ENCODE results near the gene ERAL1.
"Not testable (repeated sequence)": the region's sequence is repeated elsewhere in the genome, so short reads cannot be mapped to it uniquely, and the experiment has no call there.

Gene ERAL1

DNA sequence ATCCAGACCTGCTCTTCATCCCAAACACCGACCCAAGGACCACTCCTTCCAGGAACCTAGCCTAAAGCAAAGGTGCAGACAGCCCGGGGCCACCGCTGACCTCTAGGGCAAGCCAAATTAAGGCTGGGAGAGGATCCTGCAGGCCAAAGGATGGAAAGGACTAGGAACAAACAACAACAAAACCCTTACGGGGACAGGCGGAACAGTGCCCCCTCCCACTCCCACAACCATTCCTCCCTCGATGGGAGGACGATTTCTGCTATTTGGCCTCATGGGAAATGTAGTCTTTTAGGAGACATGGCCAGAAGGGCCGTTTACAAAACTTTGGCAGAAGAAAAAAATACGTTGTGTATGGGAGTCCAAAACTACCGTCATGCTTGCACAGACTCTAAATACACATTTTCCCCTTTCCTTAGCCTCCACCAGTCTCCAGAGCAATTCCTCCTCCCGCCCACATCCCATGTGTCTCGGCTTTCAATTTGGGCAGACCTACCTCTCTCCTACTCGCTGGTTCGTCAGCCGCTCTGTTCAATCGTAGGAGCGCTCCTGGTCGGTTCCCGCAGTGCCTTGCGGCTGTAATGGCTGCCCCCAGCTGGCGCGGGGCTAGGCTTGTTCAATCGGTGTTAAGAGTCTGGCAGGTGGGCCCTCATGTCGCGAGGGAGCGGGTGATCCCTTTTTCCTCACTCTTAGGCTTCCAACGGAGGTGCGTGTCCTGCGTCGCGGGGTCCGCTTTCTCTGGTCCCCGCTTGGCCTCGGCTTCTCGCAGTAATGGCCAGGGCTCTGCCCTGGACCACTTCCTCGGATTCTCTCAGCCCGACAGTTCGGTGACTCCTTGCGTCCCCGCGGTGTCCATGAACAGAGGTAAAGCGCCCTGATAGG, at the start of gene ERAL1:
TSS of gene ERAL1 (plus strand) at position 560 of the 879 bp plus-strand sequence. CDS start at position 579, 19 bp downstream.
- DNase-seq, result peak; percentile 81

DNA sequence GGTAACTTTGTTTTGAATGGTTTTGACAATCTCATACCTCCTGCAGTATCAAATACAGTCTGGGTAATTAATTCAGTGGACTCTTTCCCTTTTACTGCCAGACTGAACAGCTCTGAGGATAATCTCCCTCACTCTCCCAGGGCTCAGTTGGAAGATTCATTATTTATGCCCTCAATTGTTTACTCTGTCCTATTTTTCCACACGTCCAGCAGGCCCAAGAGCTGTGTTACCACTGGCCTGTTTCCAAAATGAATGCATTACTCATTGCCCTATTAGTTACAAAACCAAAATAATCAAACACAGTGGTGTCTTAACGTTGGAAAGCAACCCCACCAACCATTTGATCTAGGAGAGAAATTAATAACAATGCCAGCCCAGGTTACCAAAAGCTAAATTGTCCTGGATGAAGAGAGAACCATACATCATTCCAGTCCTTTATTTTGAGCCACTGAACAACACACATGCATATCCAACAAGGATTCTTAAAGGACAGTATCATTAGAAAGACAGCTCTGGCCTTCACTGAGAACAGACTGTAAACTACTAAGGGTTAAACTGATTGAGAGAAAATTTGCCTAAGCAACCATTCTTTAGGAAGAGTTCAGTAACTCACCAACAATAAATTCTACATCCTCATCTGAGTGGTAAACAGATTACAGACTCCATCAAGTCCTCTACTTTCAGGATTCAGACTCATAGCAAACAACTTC, 46.7 kb upstream of the ERAL1 start:
- no peak for DNase-seq

DNA sequence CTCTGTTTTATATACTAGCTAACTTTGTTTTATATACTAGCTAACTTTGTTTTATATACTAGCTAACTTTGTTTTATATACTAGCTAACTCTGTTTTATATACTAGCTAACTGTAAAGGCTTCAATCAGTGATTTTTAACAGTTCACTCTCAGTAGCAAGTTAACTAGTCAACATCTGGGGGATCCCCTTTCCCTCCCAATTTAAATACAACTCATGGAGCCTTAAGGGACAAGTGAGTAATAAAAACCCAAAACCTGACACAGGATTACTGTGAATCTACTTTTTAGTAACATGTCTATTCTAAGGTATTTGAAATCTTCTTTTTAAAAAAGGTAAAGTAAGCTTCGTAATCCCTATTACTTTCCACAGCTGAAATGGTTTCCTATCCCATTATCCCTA, 44.4 kb upstream of the ERAL1 start:
- no peak for DNase-seq

DNA sequence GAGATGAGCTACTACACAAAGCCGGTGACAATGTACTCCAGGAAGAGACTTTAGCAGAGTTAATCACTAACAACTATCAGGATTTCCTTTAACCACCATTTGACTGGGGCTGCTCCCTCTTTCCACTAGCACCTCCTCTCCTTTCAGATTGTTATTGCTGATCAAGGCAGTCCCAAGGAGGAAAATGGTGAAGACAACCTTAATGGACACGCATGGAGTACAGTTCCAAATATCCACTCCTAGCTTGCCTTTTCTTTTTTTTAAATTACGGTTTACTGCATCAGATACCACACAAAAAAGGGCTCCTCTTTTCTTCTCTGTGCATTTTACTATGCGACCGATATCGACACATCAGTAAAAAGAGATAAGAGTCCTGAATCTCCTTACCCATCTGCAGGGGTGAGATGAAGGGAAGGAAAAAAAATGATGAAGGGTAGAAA, 43.1 kb upstream of the ERAL1 start:
- no peak for DNase-seq

DNA sequence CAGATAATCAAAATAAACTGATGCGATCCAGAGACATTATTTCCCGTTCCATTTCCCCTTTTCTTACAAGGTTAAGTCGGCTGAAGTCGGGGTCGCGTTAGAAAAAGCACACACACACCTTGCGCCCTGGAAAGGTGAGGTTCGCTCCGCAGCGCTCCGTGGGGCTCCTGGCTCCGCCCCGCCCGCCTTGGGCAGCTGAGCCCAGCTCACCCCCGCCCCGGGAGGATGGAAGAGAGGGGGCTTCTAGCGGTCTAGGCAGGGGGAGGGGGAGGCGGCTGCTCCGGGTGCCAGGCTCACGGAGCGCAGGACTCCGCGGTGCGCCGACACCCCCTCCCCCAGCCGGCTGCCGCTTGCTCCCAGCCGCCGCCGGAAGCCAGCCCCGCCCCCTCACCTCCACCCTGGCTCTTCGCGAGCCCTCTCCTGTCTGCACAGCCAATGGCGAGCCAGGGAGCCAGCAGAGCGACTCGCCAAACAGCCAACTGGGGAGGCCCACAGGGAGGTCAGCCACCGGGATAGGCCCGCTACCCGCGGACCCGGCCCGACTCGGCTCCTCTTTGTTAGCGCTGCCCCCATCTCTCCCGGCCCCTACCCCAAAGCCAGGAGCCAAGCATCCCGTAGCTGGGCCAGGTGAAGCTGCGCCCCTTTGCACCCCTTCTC, 42.6 kb upstream of the ERAL1 start:
- DNase-seq, result peak; percentile 95

DNA sequence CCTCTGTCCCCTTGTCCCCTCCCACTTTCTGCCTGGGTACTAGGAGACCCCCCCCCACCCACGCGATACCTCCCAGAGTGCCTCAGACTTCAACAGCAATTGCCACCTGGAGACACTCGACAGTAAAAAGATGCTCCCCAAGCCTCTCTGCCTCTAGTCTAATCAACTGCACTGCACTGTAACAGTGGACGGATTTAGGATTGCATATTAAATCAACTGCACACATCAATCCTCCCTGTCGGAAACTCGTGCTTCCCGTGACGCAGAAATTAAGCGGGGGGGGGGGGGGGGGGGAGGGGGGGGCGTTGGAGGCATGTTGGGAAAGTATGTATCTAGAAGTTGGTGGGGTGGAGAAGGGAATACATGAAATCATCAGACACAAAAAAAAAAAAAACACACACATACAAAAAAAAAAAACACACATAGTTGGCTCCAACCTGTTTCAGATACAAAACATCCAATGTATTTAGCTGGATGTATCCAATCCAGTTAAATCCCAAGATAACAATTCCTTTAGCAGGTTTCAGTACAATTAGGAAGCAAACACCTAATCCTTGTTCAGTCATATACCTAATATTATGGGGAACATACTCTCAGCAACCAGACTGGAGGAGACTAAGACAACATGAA, 42.0 kb upstream of the ERAL1 start:
- DNase-seq, result no peak

DNA sequence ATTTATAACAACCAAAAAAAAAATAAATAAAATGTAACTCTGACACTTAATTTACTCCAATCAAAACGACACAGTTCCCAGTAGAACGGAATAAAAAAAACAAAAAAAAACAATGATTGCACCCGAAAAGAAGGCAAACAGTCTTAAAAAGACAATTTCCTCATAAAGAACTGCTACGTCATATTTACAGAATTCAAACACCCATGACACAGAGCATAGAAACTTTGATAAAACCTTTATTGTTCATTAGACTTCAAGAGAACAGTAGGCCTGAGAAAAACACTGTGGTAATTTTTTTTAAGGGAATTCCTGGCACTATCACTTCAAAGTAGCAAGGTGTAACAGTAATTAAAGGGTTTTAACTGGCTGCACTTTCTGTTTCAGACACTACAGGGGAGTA, 38.3 kb upstream of the ERAL1 start:
- no peak for DNase-seq

DNA sequence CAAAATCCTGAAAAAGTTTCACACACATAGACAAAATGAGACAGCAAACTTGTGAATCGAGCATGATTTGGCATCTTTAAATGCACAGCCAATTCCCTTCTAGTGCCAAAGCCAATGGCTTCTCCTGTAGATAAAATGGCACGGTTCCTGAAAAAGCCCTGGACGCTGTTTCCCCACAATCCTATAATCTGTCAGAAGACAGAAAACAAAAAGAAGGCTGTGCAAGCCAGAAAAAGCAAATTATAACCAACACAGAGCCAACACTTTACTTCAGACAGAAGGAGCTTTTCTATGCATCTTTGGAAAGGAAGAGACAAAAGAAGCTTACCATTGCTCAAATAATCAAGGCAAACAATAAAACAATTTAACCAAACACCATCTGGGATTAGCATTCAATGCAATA, 36.0 kb upstream of the ERAL1 start:
- DNase-seq, result no peak

DNA sequence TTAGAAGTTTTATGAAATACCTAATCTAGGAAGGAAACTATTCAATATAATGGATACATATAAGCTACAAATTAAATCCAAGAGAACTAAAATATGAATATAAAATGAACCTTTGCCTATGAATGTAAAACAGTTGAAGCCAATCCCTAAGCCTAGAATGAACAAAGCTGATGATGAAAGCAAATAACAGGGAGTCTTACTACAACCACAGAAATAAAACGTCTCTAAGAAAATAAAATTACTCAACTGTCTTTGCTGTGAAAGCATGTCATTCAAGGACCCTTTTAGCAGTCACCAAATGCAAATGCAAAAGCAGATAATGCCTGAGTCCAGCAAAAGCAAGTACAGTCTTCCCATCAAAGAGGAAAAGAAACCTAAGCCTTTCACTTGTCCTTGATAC, 35.2 kb upstream of the ERAL1 start:
- no peak for DNase-seq

DNA sequence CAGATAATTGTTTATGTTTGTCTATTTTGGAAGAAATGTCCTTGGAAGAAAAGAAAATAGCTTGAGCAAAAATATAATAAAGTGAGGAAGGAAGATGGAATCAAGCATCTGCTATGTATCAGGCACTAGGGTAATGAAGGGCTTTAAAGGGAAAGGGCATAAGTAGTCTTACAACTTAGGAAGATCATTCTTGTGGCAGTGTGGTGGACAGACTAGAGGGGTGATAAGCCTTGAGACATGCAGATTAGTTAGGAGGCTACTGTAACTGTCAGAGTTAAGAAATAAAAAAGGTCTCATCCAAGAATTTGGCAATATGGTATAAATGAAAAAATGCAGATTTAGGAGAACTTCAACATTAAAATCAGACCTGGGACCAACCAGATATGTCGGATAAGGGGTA, 27.1 kb upstream of the ERAL1 start:
- no peak for DNase-seq

DNA sequence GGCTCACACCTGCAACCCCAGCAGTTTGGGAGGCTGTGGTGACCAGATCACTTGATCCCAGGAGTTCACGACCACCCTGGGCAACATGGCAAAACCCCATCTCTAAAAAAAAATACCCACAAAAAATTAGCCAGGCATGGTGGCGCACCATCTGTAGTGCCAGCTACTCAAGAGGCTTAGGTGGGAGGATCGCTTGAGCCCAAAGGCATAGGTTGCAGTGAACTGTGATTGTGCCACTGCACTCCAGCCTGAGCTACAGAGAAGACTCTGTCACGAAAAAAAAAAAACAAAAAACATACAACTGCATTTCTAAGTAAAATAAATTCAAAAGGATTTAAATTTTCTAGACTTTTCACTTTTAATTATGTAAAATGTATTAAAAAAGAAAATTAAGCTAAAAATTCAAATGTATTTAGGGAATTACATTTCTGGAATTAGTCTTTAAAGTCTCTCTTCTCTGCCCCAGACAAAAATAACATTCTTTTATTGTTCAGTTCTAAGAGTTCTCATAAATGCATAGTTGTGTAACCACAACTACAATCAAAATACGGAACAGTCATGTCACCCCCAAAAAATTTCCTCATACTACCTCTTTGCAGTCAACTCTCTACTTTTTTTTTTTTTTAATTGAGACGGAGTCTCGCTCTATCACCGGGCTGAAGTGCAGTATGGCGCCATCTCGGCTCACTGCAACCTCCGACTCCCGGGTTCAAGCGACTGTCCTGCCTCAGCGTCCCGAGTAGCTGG, 26.3 kb upstream of the ERAL1 start:
- DNase-seq, result no peak

DNA sequence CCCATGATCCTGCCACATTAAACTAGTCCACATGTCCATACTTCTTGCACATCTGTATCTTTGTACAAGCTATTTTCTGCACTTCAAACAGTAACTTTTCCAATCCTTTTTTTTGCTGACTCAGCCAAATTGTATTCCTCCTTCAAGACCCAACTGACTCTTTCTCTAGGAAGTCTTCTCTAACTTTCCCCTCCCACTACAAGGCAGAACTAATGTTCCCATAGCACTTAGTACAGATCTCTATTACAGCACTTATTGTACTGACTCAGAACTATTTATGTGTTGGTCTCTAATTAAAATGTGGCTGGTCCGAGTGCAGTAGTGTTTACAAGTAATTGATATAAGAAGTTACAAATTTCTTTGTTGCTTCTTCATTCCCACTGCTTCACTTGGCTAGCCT, 20.4 kb upstream of the ERAL1 start:
- DNase-seq, result no peak

DNA sequence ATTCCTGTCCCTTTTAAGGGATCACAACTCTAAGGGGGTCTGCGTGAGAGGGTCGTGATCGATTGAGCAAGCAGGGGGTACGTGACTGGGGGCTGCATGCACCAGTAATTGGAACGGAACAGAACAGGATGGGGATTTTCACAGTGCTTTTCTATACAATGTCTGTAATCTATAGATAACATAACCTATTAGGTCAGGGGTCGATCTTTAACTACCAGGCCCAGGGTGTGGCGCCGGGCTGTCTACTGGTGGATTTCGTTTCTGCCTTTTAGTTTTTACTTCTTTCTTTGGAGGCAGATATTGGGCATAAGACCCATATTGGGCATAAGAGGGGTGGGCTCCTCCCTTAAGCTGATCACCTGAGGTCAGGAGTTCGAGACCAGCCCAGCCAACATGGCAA, 18.3 kb upstream of the ERAL1 start:
- not testable (repeated sequence) for DNase-seq

DNA sequence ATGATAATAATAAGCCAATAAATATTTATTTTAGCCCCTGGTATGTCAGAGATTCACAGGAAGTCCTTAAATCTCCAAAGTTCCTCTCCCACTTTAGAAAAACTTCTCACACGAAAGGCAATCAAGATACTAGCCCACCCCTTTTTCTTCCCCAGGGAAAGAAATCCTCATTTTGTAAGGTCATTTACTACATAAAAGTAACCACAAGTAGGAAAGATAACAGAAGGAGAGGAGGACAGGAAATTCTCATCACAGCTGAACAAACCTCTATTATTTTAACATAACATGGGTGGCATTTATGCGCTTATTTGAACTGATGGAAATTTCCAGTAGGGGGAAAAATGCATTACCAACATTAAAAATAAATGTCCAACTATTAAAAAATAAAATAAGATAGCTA, 15.6 kb upstream of the ERAL1 start:
- no peak for DNase-seq

DNA sequence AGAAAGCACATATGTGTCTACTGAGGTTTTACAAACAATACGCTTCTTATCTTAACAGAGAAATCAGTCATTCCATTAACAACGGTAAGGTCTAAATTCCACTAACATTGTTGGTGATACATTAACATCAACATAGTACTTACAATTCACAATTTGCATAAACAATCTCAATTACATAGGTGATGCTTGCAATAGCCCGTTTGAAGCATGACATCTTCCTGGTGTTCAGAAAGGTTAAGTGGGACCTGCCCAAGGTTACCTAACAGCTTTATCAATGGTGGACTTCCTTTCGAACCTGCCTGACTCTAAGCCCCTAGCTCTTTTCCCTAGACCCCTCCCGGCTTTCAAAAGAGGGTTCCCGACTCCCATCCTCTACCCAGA, 12.9 kb upstream of the ERAL1 start:
- no peak for DNase-seq

DNA sequence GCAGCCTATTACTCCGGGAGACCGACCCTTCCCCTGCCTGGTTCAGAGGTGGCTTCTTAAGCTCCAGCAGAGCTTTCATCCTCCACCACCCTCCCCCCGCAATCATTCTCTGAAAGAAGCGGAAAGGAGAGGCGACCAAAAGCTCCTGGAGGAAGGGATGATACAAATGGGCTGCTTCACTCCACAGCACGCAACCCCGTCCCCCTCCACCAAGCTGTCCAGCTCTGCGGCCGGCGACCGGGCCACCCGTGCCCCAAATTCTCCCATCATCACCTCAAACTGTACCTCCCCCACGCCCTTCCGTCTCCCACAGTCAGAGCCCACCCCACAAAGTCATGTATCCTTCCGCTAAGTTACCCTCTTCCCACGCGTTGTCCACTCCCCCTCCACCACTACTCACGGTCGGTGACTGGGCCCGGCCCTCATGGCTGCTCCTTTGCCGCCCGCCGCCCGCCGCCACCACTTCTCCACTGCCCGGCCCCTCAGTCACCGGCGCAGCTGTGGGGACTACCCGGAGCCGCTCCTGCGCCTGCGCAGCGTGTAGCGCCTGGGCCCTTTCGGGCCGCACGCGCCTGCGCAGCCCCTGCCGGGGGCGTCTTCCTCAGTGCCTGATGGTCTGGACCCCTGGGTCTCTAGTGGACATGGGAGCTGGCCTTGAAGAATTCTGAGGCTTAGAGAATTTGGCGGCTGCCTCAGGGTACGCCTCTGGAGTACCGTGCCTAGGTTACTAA, 12.4 kb upstream of the ERAL1 start, which contains the start of gene FAM222B:
TSS of gene FAM222B (minus strand) at position 509 of the 731 bp plus-strand sequence. CDS start 76,123 bp downstream, outside the sequence.
- DNase-seq, result peak; percentile 91

DNA sequence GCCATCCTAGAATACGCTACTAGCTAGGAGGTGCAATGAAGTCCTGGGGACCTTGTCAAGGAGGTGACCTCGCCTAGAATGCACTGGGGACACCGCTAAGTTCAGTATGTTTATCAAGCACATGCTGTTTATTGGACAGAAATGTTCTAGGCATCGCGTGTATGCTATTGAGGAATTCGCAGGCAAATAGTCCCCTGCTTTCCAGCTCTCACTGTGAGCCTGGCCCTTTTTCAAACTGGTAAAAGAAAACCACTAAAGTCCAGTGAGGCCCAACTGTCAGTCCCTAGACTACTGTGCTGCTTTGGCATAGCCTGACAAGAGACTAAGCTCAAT, 11.0 kb upstream of the ERAL1 start:
- no peak for DNase-seq

DNA sequence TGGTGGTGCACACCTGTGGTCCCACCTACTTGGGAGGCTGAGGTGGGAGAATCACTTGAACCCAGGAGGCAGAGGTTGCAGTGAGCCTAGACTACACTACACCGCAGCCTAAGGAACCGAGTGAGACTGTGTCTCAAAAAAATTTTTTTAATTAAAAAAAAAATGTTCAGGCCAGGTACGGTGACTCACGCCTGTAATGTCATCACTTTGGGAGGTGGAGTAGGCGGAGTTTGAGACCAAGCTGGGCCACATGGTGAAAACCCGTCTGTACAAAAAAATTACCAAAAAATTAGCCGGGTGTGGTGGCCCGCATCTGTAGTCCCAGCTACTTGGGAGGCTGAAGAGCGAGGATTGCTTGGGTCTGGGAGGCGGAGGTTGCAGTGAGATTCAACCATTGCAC, 8.6 kb upstream of the ERAL1 start:
- DNase-seq, result no peak

DNA sequence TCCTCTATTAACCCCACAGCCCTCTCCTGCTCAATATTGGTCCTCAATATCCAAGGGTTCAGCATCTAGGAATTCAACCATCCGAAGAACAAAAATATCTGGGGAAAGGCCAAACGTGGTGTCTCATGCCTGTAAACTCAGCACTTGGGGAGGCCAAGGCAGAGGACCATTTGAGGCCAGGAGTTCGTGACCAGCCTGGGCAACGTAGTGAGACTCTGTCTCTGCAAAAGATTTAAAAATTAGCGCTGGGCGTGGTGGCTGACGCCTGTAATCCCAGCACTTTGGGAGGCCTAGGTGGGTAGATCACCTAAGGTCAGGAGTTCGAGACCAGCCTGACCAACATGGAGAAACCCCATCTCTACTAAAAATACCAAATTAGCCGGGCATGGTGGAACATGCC, 8.1 kb upstream of the ERAL1 start:
- not testable (repeated sequence) for DNase-seq

DNA sequence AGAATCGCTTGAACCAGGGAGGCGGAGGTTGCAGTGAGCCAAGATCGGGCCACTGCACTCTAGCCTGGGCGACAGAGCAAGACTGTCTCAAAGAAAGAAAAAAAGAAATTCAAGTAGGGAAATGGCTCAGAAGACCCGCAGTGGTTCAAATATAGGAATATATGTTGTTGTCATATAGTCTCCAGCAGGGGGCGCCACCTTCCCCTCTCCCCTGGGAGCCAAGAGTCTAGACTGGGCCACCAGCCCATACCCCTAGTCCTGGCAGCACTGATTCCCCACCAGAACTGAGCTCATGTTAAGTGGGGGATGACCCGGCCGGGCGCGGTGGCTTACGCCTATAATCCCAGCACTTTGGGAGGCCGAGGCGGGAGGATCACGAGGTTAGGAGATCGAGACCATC, 6.1 kb upstream of the ERAL1 start:
- DNase-seq, result peak; percentile 47

DNA sequence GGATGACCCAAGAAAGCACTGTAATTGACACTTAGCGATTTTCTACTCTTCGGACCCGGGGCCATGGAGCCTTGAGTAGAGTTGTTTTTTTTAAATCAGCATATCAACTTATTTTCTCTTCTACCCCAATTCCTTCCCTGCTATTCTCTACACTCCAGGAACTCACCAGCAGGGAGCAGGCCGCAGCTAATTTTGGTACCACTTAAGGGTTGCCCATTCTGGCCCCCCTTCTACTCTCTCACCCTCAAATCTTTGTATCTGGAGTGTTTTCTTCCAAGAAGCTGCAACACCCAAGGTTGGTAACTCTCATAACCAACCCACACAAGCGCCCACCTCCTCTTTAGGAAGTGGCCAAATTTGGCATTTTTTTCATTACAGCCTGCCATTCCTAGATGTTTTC, 5.5 kb upstream of the ERAL1 start:
- no peak for DNase-seq

DNA sequence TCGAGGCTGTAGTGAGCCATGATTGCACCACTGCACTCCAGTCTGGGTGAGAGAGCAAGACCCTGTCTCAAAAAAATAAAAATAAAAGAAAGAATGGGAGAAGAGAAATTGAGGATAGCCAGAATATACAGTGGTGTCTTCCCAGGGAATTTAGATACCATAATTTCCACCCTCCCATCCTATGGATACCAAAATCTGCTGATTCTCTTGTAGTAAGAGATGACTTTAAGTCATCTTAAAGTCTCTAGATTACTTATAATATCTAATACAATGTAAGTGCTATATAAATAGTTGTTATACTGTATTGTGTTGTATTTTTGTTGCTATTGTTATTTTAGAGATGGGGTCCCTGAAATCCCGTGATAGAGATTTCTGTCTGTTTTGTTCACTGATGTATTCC, 1.5 kb upstream of the ERAL1 start:
- DNase-seq, result no peak

Data from CD4-positive, alpha-beta T cell treated with Interleukin-15 for 1 hour (primary cell).